ENCODE results near the gene SNCA.

Gene SNCA

GRCh38 chr4:89813197-89813596 is 23.8 kb downstream of the SNCA start:
- no peak for DNase-seq

GRCh38 chr4:89807441-89808140 is 29.4 kb downstream of the SNCA start:
- no peak for DNase-seq

GRCh38 chr4:89805297-89805696 is 31.7 kb downstream of the SNCA start:
- no peak for DNase-seq

- DNase-seq, result no peak
Measured at GRCh38 chr4:89803915-89804314, 33.0 kb downstream of the SNCA start.

- no peak for DNase-seq
Measured at GRCh38 chr4:89803036-89803435, 33.9 kb downstream of the SNCA start.

GRCh38 chr4:89800527-89801103 is 36.3 kb downstream of the SNCA start:
- DNase-seq, result no peak

- DNase-seq, result no peak
Measured at GRCh38 chr4:89800012-89800516, 36.9 kb downstream of the SNCA start.

- no peak for DNase-seq
Measured at GRCh38 chr4:89799071-89799470, 37.9 kb downstream of the SNCA start.

- DNase-seq, result no peak
Measured at GRCh38 chr4:89797117-89797516, 39.8 kb downstream of the SNCA start.

- DNase-seq, result no peak
Measured at GRCh38 chr4:89788206-89789072, 48.5 kb downstream of the SNCA start.

GRCh38 chr4:89784686-89785231 is 52.2 kb downstream of the SNCA start:
- no peak for DNase-seq

- no peak for DNase-seq
Measured at GRCh38 chr4:89781321-89781720, 55.6 kb downstream of the SNCA start.

- DNase-seq, result no peak
Measured at GRCh38 chr4:89773805-89774204, 63.2 kb downstream of the SNCA start.

GRCh38 chr4:89769856-89770255 is 67.1 kb downstream of the SNCA start:
- no peak for DNase-seq

GRCh38 chr4:89767924-89768323 is 69.0 kb downstream of the SNCA start:
- DNase-seq, result no peak

- DNase-seq, result no peak
Measured at GRCh38 chr4:89765966-89766365, 71.0 kb downstream of the SNCA start.

GRCh38 chr4:89765528-89765927 is 71.4 kb downstream of the SNCA start:
- DNase-seq, result no peak

GRCh38 chr4:89762311-89762710 is 74.7 kb downstream of the SNCA start:
- DNase-seq, result no peak

GRCh38 chr4:89759426-89759825 is 77.5 kb downstream of the SNCA start:
- DNase-seq, result no peak

- no peak for DNase-seq
Measured at GRCh38 chr4:89757154-89757719, 79.7 kb downstream of the SNCA start.

GRCh38 chr4:89755220-89755619 is 81.7 kb downstream of the SNCA start:
- DNase-seq, result no peak

GRCh38 chr4:89754531-89754930 is 82.4 kb downstream of the SNCA start:
- DNase-seq, result no peak

GRCh38 chr4:89753601-89754066 is 83.3 kb downstream of the SNCA start:
- DNase-seq, result no peak
